COR-L47 (cell line): ENCODE data around the gene GAS6.
A peak's percentile ranks its signal among the peaks of the same experiment; 100 is the strongest.
"Not testable (repeated sequence)": the region's sequence is repeated elsewhere in the genome, so short reads cannot be mapped to it uniquely, and the experiment has no call there.

Source experiments
- DNase-seq: peaks from one replicate; lab custom pipeline; 2025; lab: John Stamatoyannopoulos, UW

The GAS6 gene

GRCh38 chr13:113867913-113868312 is 4.0 kb upstream of the GAS6 start:
- DNase-seq: not testable (repeated sequence)

- DNase-seq: no peak
Observed at GRCh38 chr13:113865427-113865826, 1.6 kb upstream of the GAS6 start.

GRCh38 chr13:113864273-113864890 is 506 bp upstream of the GAS6 start:
- no peak for DNase-seq

- no peak for DNase-seq
Observed at GRCh38 chr13:113862931-113863523, 849 bp downstream of the GAS6 start.

GRCh38 chr13:113862191-113862930 is 1.5 kb downstream of the GAS6 start:
- DNase-seq: no peak

GRCh38 chr13:113861433-113862030 is 2.3 kb downstream of the GAS6 start:
- no peak for DNase-seq

- DNase-seq: peak; percentile 50
Observed at GRCh38 chr13:113860665-113861432, 3.0 kb downstream of the GAS6 start.

- no peak for DNase-seq
Observed at GRCh38 chr13:113860051-113860664, 3.7 kb downstream of the GAS6 start.

GRCh38 chr13:113859311-113860050 is 4.4 kb downstream of the GAS6 start:
- DNase-seq: no peak

GRCh38 chr13:113857531-113858195 is 6.2 kb downstream of the GAS6 start:
- no peak for DNase-seq

GRCh38 chr13:113856716-113857065 is 7.2 kb downstream of the GAS6 start:
- no peak for DNase-seq

GRCh38 chr13:113855931-113856715 is 7.8 kb downstream of the GAS6 start:
- no peak for DNase-seq

GRCh38 chr13:113855012-113855921 is 8.6 kb downstream of the GAS6 start:
- no peak for DNase-seq

- no peak for DNase-seq
Observed at GRCh38 chr13:113854238-113855011, 9.5 kb downstream of the GAS6 start.

- no peak for DNase-seq
Observed at GRCh38 chr13:113853518-113854237, 10.2 kb downstream of the GAS6 start.

- DNase-seq: no peak
Observed at GRCh38 chr13:113852536-113853517, 11.0 kb downstream of the GAS6 start.
